H9 (cell line): ENCODE results near the gene MRPL40. TPM values are rescaled to one million over a fixed set of nuclear protein-coding genes. Genes with fewer than 3 reads are reported as not detected.

Experiments
- DNase-seq: peaks from one replicate; pipeline ENCODE4 v3.0.0-alpha.2; 2017
- H2AFZ ChIP-seq: one replicate; pipeline ENCODE4 v1.6.1; 2013; ENCODE audit warnings: mild to moderate bottlenecking, low read length, control low read depth, moderate library complexity
- H2AK5ac ChIP-seq: 2 replicates; pipeline ENCODE4 v1.6.1; 2013; ENCODE audit warnings: low read length, control low read depth, mixed read lengths; ENCODE audit not compliant: insufficient read length
- H2BK120ac ChIP-seq: one replicate; pipeline ENCODE4 v1.6.1; 2013; ENCODE audit warnings: low read depth, mild to moderate bottlenecking, low read length, control low read depth, inconsistent platforms; ENCODE audit not compliant: poor library complexity, severe bottlenecking
- H2BK12ac ChIP-seq: 2 replicates; pipeline ENCODE4 v1.6.1; 2013; ENCODE audit warnings: low read length, control low read depth, mixed read lengths, low read depth; ENCODE audit not compliant: insufficient read length
- H2BK15ac ChIP-seq: 2 replicates; pipeline ENCODE4 v1.6.1; 2013; ENCODE audit warnings: low read depth, low read length, control low read depth
- H2BK20ac ChIP-seq: one replicate; pipeline ENCODE4 v1.6.1; 2013; ENCODE audit warnings: low read depth, mild to moderate bottlenecking, low read length, control low read depth, inconsistent platforms; ENCODE audit not compliant: poor library complexity, severe bottlenecking
- H2BK5ac ChIP-seq: 2 replicates; pipeline ENCODE4 v1.6.1; 2013; ENCODE audit warnings: low read length, control low read depth, mixed read lengths; ENCODE audit not compliant: insufficient read length
- H3K14ac ChIP-seq: 2 replicates; pipeline ENCODE4 v1.6.1; 2013; ENCODE audit warnings: low read length, control low read depth; ENCODE audit not compliant: insufficient read depth
- H3K18ac ChIP-seq: 2 replicates; pipeline ENCODE4 v1.6.1; 2013; ENCODE audit warnings: low read depth, mild to moderate bottlenecking, mixed read lengths, low read length, control low read depth; ENCODE audit not compliant: insufficient read length
- H3K23ac ChIP-seq: 2 replicates; pipeline ENCODE4 v1.6.1; 2013; ENCODE audit warnings: low read length, control low read depth, mixed read lengths, low read depth; ENCODE audit not compliant: insufficient read length
- H3K23me2 ChIP-seq: 2 replicates; pipeline ENCODE4 v1.6.1; 2013; ENCODE audit warnings: low read depth, mild to moderate bottlenecking, mixed read lengths, low read length, control low read depth; ENCODE audit not compliant: insufficient read length, poor library complexity, severe bottlenecking
- H3K27ac ChIP-seq: 2 replicates; pipeline ENCODE4 v1.5.1; 2013; ENCODE audit warnings: low read length, control low read depth, mixed read lengths, low read depth; ENCODE audit not compliant: insufficient read length
- H3K27me3 ChIP-seq: 2 replicates; pipeline ENCODE4 v1.6.1; 2013; ENCODE audit warnings: low read length, control low read depth, inconsistent platforms; ENCODE audit not compliant: insufficient read depth
- H3K4ac ChIP-seq: 2 replicates; pipeline ENCODE4 v1.6.1; 2013; ENCODE audit warnings: low read depth, mild to moderate bottlenecking, control low read depth, inconsistent platforms, low read length, moderate library complexity
- H3K4me1 ChIP-seq: 2 replicates; pipeline ENCODE4 v1.6.1; 2013; ENCODE audit warnings: low read length, control low read depth, inconsistent platforms; ENCODE audit not compliant: insufficient read depth
- H3K4me2 ChIP-seq: 2 replicates; pipeline ENCODE4 v1.6.1; 2013; ENCODE audit warnings: low read length, control low read depth, mixed read lengths; ENCODE audit not compliant: insufficient read length, insufficient read depth
- H3K56ac ChIP-seq: 2 replicates; pipeline ENCODE4 v1.6.1; 2013; ENCODE audit warnings: low read depth, mild to moderate bottlenecking, mixed read lengths, low read length, control low read depth; ENCODE audit not compliant: insufficient read length
- H3K79me1 ChIP-seq: 2 replicates; pipeline ENCODE4 v1.6.1; 2013; ENCODE audit warnings: low read depth, mild to moderate bottlenecking, moderate library complexity, low read length, control low read depth, inconsistent platforms; ENCODE audit not compliant: insufficient read depth, poor library complexity, severe bottlenecking
- H3K79me2 ChIP-seq: 2 replicates; pipeline ENCODE4 v1.6.1; 2013; ENCODE audit warnings: low read length, control low read depth, inconsistent platforms; ENCODE audit not compliant: insufficient read depth
- H3K9ac ChIP-seq: 2 replicates; pipeline ENCODE4 v1.6.1; 2013; ENCODE audit warnings: low read length, control low read depth, mixed read lengths; ENCODE audit not compliant: insufficient read length; ENCODE audit errors: extremely low read depth
- H3K9me3 ChIP-seq: one replicate; pipeline ENCODE4 v1.6.1; 2013; ENCODE audit warnings: low read depth, low read length, inconsistent platforms; ENCODE audit not compliant: control insufficient read depth
- H3T11ph ChIP-seq: one replicate; pipeline ENCODE4 v1.6.1; 2013; ENCODE audit warnings: mild to moderate bottlenecking, low read length, control low read depth, inconsistent platforms
- H4K20me1 ChIP-seq: one replicate; pipeline ENCODE4 v1.6.1; 2013; ENCODE audit not compliant: control insufficient read depth, insufficient read length, insufficient read depth
- H4K5ac ChIP-seq: 2 replicates; pipeline ENCODE4 v1.6.1; 2013; ENCODE audit warnings: low read depth, mild to moderate bottlenecking, mixed read lengths, low read length, control low read depth; ENCODE audit not compliant: insufficient read length
- H4K8ac ChIP-seq: replicated peaks from 2 replicates; pipeline ENCODE4 v1.6.1; 2013; ENCODE audit warnings: low read length, control low read depth, mixed read lengths, low read depth; ENCODE audit not compliant: insufficient read length
- H4K91ac ChIP-seq: 2 replicates; pipeline ENCODE4 v1.6.1; 2013; ENCODE audit warnings: low read depth, mild to moderate bottlenecking, moderate library complexity, mixed read lengths, low read length, control low read depth; ENCODE audit not compliant: insufficient read length
- H3K27ac Mint-ChIP-seq, 3 experiments: 2 replicates in 2 of 3; 3 replicates in 1 of 3; pipeline ENCODE4 v1.8.0; 2020 to 2021; ENCODE audit warnings: mixed read lengths in 3 of 3, mild to moderate bottlenecking in 1 of 3, moderate library complexity in 1 of 3
- H3K27me3 Mint-ChIP-seq: 2 replicates; pipeline ENCODE4 v1.8.0; 2021; ENCODE audit warnings: low read depth, mild to moderate bottlenecking, moderate library complexity, mixed read lengths
- H3K36me3 Mint-ChIP-seq, 3 experiments: 2 replicates in 2 of 3; 3 replicates in 1 of 3; pipeline ENCODE4 v1.8.0; 2020 to 2021; ENCODE audit warnings: low read depth in 3 of 3, mixed read lengths in 3 of 3; ENCODE audit not compliant: insufficient read depth in 1 of 3
- H3K4me1 Mint-ChIP-seq, 2 experiments: 2 replicates each; pipeline ENCODE4 v1.8.0; 2020; ENCODE audit warnings: mixed read lengths in 2 of 2
- H3K4me3 Mint-ChIP-seq, 2 experiments: 2 replicates in 1 of 2; 3 replicates in 1 of 2; pipeline ENCODE4 v1.8.0; 2020 to 2021; ENCODE audit warnings: mild to moderate bottlenecking in 2 of 2, mixed read lengths in 2 of 2, moderate library complexity in 1 of 2
- H3K9me3 Mint-ChIP-seq, 2 experiments: 2 replicates in 1 of 2; 3 replicates in 1 of 2; pipeline ENCODE4 v1.8.0; 2020; ENCODE audit warnings: mild to moderate bottlenecking in 2 of 2, mixed read lengths in 2 of 2, moderate library complexity in 1 of 2
- WGBS: extraction: QIAGEN DNeasy Blood & Tissue Kit; methylation state at CpG from one replicate; pipeline ENCODE4 v1.1.7; 2013; ENCODE audit warnings: missing lambda C conversion rate, low lambda C conversion rate, mixed read lengths; ENCODE audit not compliant: insufficient read length; ENCODE audit errors: extremely low coverage; 5-methylcytosine and 5-hydroxymethylcytosine counted together
- total RNA-seq: library from RNA; stranded (reverse); gene quantifications from 2 replicates; pipeline ENCODE4 v1.2.1, GENCODE V29; 2021
- TF ChIP-seq, protein P1 (sequence below): fragments of 200-600 bp; sonication (generic); conservative IDR thresholded peaks from 3 replicates; pipeline ENCODE4 v1.8.0; 2021; ENCODE audit warnings: antibody characterized with exemption, mild to moderate bottlenecking

MRPL40 gene
- total RNA-seq, 1 experiment from 2014 or later = 15.2 TPM

DNA sequence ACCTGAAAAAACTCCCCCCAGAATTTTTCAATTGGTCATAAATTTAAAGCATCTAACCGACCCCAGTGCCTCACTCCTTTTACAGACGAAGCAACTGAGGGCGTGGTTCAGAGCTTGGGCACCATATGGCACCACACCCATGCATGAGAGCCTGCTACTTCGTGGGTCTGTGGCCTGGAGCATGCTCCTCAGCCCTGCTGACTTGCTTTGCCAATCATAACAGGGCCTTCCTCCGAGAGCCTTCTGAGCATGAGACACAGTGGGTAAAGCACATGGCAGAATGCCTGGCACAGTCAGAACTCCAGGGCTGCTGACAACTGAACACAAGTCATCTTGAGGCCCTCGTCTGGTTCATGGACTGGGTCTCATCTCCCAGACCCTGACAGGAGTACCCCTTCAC, 34.1 kb upstream of the MRPL40 start:
- no CpG with 5 or more reads among the region's 6 CpGs for WGBS
- Histone ChIP-seq H3T11ph (no peak overlapping the region), H3K79me1 (no peaks in the 10 kb centered on the region), H3K27ac (no peak overlapping the region), H3K4me2 (no peak overlapping the region), H4K8ac (no peak overlapping the region), H2BK120ac (no peak overlapping the region), H3K23ac (no peak overlapping the region), H4K20me1 (no peaks in the 10 kb centered on the region), H2BK5ac (no peak overlapping the region), H2BK20ac (no peak overlapping the region), H3K9ac (no peak overlapping the region), H3K18ac (no peak overlapping the region), H3K56ac (no peak overlapping the region), H2BK15ac (no peak overlapping the region), H3K23me2 (no peaks in the 10 kb centered on the region), H2BK12ac (no peak overlapping the region), H3K27me3 (no peaks in the 10 kb centered on the region), H4K5ac (no peak overlapping the region), H3K79me2 (no peaks in the 10 kb centered on the region), H2AK5ac (no peak overlapping the region), H4K91ac (no peak overlapping the region), H3K4ac (no peak overlapping the region), H2AFZ (no peak overlapping the region), H3K14ac (no peak overlapping the region), H3K4me1 (no peaks in the 10 kb centered on the region), H3K9me3 (no peaks in the 10 kb centered on the region)
- Mint-ChIP-seq H3K36me3 (peaks cover 14 to 70% (median 47%) of the 10 kb centered on the region in 3 experiments; a peak in 6 of 7 replicates), H3K4me1 (no peaks in the 10 kb centered on the region), H3K27me3 (no peaks in the 10 kb centered on the region; the same call in 1 of the 2 replicates), H3K4me3 (no peak overlapping the region), H3K27ac (no peak overlapping the region), H3K9me3 (no peaks in the 10 kb centered on the region)
- no peak for DNase-seq
- TF ChIP-seq, protein P1, sequence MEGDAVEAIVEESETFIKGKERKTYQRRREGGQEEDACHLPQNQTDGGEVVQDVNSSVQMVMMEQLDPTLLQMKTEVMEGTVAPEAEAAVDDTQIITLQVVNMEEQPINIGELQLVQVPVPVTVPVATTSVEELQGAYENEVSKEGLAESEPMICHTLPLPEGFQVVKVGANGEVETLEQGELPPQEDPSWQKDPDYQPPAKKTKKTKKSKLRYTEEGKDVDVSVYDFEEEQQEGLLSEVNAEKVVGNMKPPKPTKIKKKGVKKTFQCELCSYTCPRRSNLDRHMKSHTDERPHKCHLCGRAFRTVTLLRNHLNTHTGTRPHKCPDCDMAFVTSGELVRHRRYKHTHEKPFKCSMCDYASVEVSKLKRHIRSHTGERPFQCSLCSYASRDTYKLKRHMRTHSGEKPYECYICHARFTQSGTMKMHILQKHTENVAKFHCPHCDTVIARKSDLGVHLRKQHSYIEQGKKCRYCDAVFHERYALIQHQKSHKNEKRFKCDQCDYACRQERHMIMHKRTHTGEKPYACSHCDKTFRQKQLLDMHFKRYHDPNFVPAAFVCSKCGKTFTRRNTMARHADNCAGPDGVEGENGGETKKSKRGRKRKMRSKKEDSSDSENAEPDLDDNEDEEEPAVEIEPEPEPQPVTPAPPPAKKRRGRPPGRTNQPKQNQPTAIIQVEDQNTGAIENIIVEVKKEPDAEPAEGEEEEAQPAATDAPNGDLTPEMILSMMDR = no peak
